Measurements from ENCODE around the gene PLEKHM3.

DNA sequence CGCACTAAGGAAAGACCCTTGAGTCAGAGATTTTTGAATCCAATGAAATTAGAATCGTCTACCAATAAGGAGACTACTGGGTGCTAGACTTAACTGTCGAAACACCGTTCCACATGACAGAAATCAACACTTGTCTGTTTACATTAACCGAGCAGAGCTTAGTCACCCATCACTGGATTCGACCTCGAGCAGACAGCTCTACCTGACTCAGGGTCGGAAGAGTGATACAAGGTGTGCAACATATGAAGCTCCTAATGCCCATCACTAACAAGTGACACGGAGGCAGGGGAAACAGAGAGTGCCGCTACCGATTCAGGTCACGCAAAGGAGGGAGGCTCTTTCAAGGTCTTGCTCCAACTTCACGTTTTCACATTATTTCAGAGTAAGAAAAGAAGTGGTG lies 201.5 kb downstream of the PLEKHM3 start:
- TF ChIP-seq GATA2 (IDR thresholded peaks at IDR 0.05; ENCODE audit: low read depth, low read length) (no peak), GATA3 (IDR thresholded peaks at IDR 0.05; ENCODE audit: low read depth, low read length) (no peak)
